Activated CD8-positive, alpha-beta memory T cell treated with anti-CD3 and anti-CD28 coated beads, Interleukin-2, amount 50 U/mL, for 24 hours (primary cell): ENCODE measurements around the gene INVS.
"Not testable (repeated sequence)": the region's sequence is repeated elsewhere in the genome, so short reads cannot be mapped to it uniquely, and the experiment has no call there.

ENCODE experiments used
- DNase-seq: peaks from one replicate; pipeline ENCODE4 v3.0.0-alpha.2; 2020; ENCODE audit errors: extremely low read depth

INVS gene

DNA sequence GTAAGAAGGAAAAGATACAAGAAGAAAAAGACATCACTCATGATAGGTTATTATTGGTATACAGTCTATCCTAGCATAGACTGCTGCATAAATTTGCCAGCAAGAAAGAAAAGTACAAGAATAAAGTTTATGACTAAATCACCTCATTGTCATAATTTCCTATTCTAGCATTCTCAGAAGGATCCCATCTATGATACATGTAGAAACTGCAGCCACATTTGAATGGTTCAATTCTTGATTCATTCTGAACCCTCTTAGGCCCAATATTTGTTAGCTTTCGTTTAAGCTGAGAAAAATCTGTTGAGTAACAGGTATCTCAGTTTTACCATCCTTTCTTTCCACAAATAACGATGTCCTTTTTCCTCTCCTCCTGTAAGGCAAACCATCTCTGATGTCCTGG, 21.2 kb downstream of the INVS start:
- no peak for DNase-seq

DNA sequence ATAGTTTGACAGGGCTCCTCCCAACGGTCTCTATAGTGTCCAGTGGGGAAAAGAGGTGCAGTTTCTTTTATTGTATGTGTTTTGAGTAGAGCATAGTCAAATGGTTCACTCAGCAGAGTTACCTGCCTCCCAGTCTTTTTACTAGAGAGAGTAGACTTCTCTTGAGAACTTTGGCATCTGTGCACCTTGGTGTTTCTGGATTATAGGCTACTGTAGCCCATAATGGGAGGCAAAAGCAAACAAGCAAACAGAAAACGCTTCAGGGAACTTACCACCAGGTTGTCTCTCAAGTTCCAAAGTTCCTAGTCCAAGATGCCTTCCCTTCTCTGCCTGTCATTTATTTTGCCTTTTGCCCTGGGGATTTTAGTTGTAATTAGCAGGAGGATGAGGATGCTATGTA, 26.2 kb downstream of the INVS start:
- no peak for DNase-seq

DNA sequence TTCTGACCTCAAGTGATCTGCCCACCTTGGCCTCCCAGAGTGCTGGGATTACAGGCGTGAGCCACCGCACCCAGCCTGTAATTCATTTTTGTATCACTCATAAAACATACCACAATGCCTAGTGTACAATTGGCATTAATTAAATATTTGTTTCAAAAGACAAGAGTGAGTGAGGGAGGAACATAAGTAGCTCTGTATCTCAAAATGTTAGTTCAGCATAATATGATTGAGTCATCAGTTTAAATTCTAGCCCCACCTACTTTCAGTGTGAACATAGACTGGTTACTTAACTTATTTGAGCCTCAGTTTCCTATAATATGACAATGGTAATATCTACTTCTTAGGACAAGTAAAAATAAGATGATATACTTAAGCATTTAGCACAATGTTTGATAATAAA, 26.9 kb downstream of the INVS start:
- no peak for DNase-seq

DNA sequence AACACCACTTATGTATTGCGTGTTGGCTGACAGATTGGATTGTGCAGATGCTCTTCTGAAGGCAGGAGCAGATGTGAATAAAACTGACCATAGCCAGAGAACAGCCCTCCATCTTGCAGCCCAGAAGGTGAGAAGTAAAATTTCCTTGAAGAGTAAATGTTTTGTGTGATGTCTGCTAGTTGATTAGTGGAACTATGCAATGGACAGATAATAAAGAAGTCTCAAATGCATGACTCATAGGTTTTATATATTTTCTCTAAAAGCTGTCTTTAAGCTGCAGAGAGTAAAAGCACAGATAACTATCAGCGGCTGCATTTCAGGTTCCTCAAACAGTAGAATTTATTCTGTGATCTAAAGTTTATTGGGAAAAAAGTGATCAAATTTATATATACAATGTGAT, 27.4 kb downstream of the INVS start:
- no peak for DNase-seq

DNA sequence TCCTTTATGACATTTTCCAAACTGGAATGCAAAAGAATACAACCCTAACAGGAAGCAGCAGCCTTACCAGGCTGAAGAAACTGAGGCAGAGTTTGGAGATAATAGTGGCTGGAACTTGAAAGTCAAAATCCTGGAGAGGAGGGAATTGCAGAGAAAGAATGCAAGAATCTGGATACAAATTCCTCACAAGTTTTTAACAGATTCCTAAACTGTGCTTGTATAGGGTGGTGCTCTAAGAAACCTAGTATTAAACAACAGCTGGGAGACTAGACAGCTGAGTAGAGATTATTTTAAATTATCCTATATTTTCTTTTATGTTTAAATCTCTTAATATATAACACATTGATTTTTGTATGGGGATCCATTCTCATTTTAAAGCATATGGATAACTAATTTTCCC, 30.7 kb downstream of the INVS start:
- no peak for DNase-seq

- no peak for DNase-seq
These were observed 32.2 kb downstream of the INVS start for GRCh38 chr9:100131216-100131615.

GRCh38 chr9:100131875-100132430, 32.9 kb downstream of the INVS start:
- no peak for DNase-seq

GRCh38 chr9:100134731-100135130, 35.7 kb downstream of the INVS start:
- no peak for DNase-seq

DNA sequence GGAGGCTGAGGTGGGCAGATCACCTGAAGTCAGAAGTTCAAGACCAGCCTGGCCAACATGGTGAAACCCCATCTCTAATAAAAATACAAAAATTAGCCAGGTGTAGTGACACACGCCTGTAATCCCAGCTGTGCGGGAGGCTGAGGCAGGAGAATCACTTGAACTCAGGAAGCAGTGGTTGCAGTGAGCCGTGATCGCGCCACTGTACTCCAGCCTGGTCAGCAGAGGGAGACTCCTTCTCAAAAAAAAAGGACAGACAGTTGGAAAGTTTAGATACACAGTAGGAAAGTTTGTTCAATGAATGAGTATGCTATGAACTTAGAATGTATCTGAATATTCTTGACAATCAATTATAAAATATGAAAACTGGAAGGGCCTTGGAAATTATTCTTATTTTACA, 37.8 kb downstream of the INVS start:
- not testable (repeated sequence) for DNase-seq

- DNase-seq, result not testable (repeated sequence)
These were observed 41.3 kb downstream of the INVS start for GRCh38 chr9:100140303-100140702.

DNA sequence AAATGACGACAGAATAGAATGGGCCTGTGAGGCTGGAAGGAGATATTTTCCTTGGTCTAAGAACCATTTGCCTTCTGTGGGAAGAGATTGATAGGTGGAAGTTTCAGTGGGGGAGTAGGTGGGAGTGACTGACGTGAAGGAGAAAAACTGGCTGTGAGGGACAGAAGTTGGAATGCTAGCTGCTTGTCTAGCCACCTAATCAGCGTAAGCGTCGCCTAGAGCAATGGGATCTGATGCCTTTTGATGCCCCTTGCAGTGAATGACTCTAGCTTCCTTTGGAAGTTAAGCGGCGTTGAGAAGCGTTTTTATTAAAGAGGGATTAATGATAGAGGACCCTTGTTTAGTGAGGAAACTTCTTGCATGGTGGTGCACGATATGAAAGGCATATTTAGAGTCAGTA, 42.8 kb downstream of the INVS start:
- not testable (repeated sequence) for DNase-seq

DNA sequence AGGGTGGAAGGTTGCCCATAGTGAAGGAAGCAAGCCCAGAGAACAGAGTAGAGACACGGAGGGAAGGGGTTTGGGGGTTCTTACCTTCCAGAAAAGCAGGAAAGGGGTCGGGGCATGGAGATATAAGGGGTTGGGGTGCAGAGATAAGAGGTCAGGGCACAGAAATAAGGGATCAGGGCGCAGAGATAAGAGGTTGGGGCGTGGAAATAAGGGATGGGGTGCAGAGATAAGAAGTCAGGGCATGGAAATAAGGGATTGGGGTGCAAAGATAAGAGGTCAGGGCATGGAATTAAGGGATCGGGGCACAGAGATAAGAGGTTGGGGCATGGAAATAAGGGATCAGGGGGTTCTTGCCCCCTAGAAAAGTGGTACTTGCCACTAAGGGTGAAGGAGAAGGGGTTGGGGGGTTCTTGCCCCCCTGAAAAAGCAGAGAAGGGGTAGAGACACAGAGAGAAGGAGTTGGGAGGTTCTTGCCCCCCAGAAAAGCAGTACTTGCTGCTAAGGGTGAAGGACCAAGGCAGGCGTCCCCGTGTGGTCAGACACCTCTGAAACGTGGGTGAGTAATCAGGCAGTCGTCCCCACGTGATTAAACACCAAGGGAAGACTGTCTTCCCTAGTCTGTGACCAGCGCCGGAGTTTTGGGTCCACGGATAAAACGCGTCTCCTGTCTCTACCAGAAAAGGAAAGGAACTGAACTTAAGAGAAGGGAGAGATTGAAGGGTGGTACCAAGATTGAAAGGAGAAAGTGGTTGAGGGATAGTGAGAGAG, 46.3 kb downstream of the INVS start:
- DNase-seq, result not testable (repeated sequence)

GRCh38 chr9:100145976-100146375, 46.9 kb downstream of the INVS start:
- DNase-seq, result not testable (repeated sequence)

- no peak for DNase-seq
These were observed 51.2 kb downstream of the INVS start for GRCh38 chr9:100150214-100150613.

DNA sequence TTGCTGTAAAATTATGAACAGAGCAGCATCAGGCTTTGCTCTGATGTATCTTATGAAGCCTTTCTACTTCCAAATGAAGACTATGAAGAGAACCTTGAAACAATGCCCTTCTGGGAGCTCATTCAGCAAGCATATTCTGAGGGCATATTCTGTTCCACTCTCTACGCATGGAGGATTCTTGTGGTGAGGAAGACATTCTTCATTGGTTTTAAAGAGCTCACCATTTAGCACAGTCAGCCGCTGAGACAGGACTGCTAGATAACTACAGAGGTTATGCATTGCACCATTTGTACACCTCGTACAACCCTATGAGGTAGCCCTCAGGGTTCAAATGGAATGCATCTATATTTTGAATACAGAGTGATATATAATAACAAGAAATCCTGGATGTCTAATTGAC, 61.0 kb downstream of the INVS start:
- DNase-seq, result no peak

DNA sequence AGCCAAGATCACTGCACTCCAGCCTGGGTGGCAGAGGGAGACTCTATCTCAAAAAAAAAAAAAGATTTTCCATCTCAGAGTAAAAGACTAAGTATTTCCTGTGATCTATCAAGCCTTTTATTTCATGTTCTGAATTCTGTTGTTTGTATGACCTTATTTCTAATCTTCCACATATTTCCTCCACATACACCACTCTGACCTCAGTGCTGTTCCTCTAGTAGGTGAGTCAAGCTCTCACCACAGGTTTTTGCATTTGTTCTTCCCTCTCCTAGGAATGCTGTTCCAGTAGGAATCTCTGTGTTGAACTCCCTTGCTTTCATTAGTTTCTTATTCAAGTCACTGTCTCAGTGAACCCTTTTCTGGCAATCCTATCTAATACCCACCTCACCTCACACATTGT, 68.1 kb downstream of the INVS start:
- DNase-seq, result no peak

GRCh38 chr9:100167915-100168654, 69.0 kb downstream of the INVS start:
- DNase-seq, result no peak

DNA sequence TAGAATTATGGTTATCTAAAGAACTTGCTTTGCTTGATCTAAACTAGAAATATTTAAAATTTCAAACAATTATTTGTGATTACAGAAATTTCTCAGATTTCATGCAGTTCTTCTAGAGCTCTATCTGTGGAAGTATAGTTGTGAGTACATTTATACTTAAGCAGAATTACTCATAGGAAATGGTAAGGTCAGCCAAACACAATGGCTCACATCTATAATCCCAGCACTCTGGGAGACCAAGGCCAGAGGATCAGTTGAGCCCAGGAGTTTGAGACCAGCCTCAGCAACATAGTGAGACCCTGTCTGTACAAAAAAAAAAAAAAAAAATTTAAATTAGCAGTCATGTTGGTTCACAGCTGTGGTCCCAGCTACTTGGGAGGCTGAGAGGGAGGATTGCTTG, 71.0 kb downstream of the INVS start:
- DNase-seq, result no peak

DNA sequence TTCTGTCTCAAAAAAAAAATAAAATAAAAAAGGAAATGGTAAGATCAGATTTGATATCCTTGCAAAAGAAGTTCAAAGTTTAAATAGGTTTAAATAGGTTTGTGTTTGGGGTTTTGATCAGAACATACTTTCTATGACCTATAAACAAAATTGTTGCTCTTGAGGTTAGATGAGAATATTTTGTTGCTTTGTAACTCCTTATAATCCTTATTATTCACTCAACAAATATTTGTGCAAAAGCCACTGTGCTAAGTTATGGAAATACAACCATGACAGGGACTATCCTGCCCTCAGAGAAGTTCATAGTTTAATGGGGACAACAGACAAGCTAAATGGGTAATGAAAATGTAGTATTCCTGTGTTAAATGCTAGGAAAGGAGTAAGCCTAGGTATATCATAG, 71.5 kb downstream of the INVS start:
- no peak for DNase-seq

DNA sequence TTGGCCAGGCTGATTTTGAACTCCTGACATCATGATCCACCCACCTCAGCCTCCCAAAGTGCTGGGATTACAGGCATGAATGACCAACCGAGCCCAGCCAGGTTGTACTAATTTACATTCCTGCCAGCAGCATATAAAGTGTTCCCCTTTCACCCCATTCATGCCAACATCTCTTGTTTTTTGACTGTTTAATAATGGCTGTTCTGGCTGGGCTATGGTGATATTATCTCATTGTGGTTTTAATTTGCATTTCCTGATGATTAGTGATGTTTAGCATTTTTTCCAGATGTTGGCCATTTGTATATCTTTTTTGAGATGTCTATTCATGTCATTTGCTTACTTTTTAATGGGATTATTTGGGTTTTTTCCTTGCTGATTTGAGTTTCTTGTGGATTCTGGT, 87.3 kb downstream of the INVS start:
- no peak for DNase-seq

- no peak for DNase-seq
These were observed 91.3 kb downstream of the INVS start for GRCh38 chr9:100190339-100190738.

GRCh38 chr9:100191264-100191663, 92.2 kb downstream of the INVS start:
- DNase-seq, result no peak

DNA sequence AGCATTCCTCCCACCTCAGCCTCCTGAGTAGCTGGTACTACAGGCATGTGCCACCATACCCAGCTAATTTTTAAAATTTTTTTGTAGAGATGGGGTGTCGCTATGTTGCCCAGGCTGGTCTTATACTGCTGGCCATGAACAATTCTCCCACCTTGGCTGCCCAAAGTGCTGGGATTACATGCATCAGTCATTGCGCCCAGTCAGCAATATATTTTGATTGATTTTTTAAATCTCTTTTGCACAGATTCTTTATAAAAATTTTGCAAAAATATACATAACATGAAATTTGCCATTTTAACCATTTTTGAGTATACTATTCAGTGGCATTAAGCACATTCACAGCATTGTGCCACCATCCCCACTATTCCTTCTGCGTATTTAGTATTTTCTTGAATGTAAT, 94.0 kb downstream of the INVS start:
- DNase-seq, result no peak
